ENCODE results near the gene VPS13D.

Gene VPS13D

DNA sequence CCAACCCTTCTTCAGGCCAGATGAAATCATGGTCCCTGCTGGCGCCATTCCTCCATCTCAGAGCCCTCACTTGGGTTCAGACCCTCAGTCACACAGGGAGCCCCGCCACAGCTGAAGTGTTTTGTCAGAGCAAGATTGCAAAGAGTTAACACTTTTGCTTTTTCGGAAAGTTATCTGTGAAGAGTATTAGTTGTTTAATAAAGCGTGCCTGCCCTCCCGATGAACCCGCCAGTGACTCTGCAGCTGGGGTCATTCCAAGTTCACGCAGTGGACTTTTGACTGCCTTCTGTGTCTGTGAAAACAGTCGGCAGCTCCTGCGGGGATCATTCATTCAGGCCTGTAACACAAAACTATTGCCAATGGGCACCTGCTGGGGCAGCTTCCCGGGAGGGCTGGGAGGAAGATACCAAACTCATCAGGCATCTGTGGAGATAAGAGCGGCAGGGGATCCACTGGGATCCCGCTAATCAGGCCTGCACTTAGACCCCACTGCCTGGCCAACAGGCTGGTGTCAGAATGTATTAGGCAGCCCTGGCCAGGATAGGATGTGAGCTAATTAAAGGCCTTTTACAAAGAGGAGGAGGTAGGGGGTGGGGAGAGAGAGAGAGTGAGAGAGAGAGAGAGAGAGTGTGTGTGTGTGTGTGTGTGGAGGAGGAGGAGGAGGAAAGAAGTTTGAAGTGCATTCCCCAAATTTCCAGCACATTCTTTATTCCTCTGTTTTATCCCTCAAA is 203.7 kb downstream of the VPS13D start:
- H3K27ac ChIP-seq (ENCODE audit: insufficient read depth, low read depth, low read length, poor library complexity, severe bottlenecking), result no peak overlapping the region
- H3K9me3 ChIP-seq (ENCODE audit: control insufficient read depth, low read length), result no peaks in the 10 kb centered on the region
- peaks cover 5% of the 10 kb centered on the region for H3K4me1 ChIP-seq (ENCODE audit: control insufficient read depth, insufficient read depth, low read length)
- 61 to 69% methylated on average over 12 of the region's 12 CpGs for WGBS, 2 experiments
- no peak overlapping the region for H3K4me3 ChIP-seq (ENCODE audit: insufficient read depth, low read depth, low read length)
- no peaks in the 10 kb centered on the region for H3K36me3 ChIP-seq (ENCODE audit: control insufficient read depth, insufficient read depth, low read length)
- H3K27me3 ChIP-seq (ENCODE audit: control insufficient read depth, insufficient read depth, low read length, poor library complexity, severe bottlenecking), result no peaks in the 10 kb centered on the region

GRCh38 chr1:12434174-12434573 is 204.3 kb downstream of the VPS13D start:
- no peak overlapping the region for H3K27ac ChIP-seq (ENCODE audit: insufficient read depth, low read depth, low read length, poor library complexity, severe bottlenecking)
- no peaks in the 10 kb centered on the region for H3K9me3 ChIP-seq (ENCODE audit: control insufficient read depth, low read length)
- no peak overlapping the region for H3K4me3 ChIP-seq (ENCODE audit: insufficient read depth, low read depth, low read length)
- no peaks in the 10 kb centered on the region for H3K36me3 ChIP-seq (ENCODE audit: control insufficient read depth, insufficient read depth, low read length)
- peaks cover 5% of the 10 kb centered on the region for H3K4me1 ChIP-seq (ENCODE audit: control insufficient read depth, insufficient read depth, low read length)
- no peaks in the 10 kb centered on the region for H3K27me3 ChIP-seq (ENCODE audit: control insufficient read depth, insufficient read depth, low read length, poor library complexity, severe bottlenecking)
- 87 to 93% methylated on average over 4 to 5 of the region's 5 CpGs for WGBS, 2 experiments

- no peaks in the 10 kb centered on the region for H3K27me3 ChIP-seq (ENCODE audit: control insufficient read depth, insufficient read depth, low read length, poor library complexity, severe bottlenecking)
- WGBS, 2 experiments, result no CpG with 5 or more reads among the region's 2 CpGs
- H3K36me3 ChIP-seq (ENCODE audit: control insufficient read depth, insufficient read depth, low read length), result no peaks in the 10 kb centered on the region
- peaks cover 5% of the 10 kb centered on the region for H3K4me1 ChIP-seq (ENCODE audit: control insufficient read depth, insufficient read depth, low read length)
- no peaks in the 10 kb centered on the region for H3K9me3 ChIP-seq (ENCODE audit: control insufficient read depth, low read length)
- H3K4me3 ChIP-seq (ENCODE audit: insufficient read depth, low read depth, low read length), result no peak overlapping the region
- H3K27ac ChIP-seq (ENCODE audit: insufficient read depth, low read depth, low read length, poor library complexity, severe bottlenecking), result no peak overlapping the region
Observed at GRCh38 chr1:12434686-12435085, 204.9 kb downstream of the VPS13D start.

DNA sequence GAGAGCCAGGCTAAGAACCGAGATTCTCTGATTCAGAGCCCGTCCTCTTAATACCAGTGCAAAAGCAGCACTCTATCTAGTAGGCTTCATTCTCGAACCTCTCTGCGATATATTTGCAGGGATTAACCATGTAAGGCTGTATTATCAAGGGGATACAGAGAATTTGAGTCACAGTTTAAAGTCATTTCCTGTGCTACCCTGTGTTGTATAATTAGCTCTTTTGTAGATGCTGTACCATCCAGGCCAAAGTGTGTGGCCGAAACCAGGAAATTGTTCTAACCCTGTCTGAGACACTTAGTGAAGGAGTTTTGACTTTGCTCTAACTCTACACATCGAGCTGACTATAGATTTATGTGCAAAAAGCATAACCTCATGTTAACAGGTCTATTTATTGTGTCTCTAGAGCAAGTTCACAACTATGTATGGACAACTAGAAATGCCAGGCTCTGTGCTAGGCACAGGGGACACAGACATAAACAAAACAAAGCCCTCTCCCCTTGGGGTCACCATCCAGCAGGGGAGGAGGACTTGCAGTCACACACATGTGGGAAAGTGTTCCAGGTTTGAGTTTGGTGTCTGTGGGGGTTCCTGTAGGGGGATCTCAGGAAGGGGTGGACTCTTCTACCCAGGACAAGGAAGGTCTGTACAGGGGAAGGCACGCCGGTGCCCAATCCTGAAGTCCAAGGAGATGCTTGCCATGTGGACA is 206.0 kb downstream of the VPS13D start:
- Histone ChIP-seq H3K36me3 (ENCODE audit: control insufficient read depth, insufficient read depth, low read length) (no peaks in the 10 kb centered on the region), H3K9me3 (ENCODE audit: control insufficient read depth, low read length) (no peaks in the 10 kb centered on the region), H3K4me1 (ENCODE audit: control insufficient read depth, insufficient read depth, low read length) (peaks cover 5% of the 10 kb centered on the region), H3K27me3 (ENCODE audit: control insufficient read depth, insufficient read depth, low read length, poor library complexity, severe bottlenecking) (no peaks in the 10 kb centered on the region), H3K4me3 (ENCODE audit: insufficient read depth, low read depth, low read length) (no peak overlapping the region), H3K27ac (ENCODE audit: insufficient read depth, low read depth, low read length, poor library complexity, severe bottlenecking) (no peak overlapping the region)
- 95 to 97% methylated on average over 8 of the region's 8 CpGs for WGBS, 2 experiments

DNA sequence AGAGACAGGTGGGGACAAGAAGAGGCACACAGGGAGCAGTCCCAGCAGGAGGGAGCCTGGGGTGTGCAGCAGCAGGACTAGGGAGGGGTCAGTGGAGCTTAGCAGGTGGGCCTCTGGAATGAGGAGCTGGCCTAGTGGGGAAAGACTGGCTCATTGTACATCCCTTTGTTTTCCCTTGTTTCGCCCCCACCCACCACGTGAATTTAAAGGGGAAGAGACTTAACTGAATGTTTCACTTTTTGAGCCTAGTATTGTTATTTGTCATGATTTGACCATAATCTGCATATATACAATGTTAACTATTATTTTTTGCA is 206.5 kb downstream of the VPS13D start:
- Histone ChIP-seq H3K4me3 (ENCODE audit: insufficient read depth, low read depth, low read length) (no peak overlapping the region), H3K9me3 (ENCODE audit: control insufficient read depth, low read length) (no peaks in the 10 kb centered on the region), H3K36me3 (ENCODE audit: control insufficient read depth, insufficient read depth, low read length) (no peaks in the 10 kb centered on the region), H3K27me3 (ENCODE audit: control insufficient read depth, insufficient read depth, low read length, poor library complexity, severe bottlenecking) (no peaks in the 10 kb centered on the region), H3K4me1 (ENCODE audit: control insufficient read depth, insufficient read depth, low read length) (peaks cover 5% of the 10 kb centered on the region), H3K27ac (ENCODE audit: insufficient read depth, low read depth, low read length, poor library complexity, severe bottlenecking) (no peak overlapping the region)
- 75% methylated on average over 2 of the region's 2 CpGs; no CpG with 5 or more reads in 1 of the 2 experiments for WGBS, 2 experiments

DNA sequence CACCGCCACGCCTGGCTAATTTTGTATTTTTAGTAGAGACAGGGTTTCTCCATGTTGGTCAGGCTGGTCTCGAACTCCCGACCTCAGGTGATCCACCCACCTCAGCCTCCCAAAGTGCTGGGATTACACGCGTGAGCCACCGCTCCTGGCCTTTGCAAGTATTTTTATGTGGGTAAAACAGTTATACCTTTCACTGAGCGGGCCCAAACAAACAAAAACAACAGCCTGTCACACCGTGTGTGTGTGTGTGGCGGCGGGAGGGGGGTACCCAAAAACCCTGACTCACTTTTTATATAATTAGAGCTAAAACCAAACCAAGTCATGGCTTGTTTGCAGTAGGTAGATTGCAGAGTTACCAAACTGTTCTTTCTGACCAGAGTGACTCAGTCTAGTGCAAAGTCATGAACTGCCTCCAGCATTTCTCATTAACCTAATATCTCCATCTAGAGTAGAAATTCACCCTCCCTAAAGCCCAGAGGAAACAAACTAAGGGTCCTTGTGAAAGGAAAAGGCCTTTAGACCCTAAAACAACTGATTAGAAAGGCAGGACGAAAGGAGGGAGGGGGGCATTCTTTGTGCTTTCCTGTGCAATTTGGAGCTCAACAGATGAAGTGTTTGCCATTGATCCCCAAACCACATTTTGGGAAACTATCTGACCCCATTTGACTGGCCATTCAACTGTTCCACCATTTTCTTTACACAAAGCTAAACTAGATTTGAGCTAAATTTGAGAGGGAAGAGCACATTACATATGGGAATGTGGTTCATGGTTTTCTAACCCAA is 207.2 kb downstream of the VPS13D start:
- Histone ChIP-seq H3K27ac (ENCODE audit: insufficient read depth, low read depth, low read length, poor library complexity, severe bottlenecking) (no peak overlapping the region), H3K4me1 (ENCODE audit: control insufficient read depth, insufficient read depth, low read length) (peaks cover 5% of the 10 kb centered on the region), H3K9me3 (ENCODE audit: control insufficient read depth, low read length) (no peaks in the 10 kb centered on the region), H3K36me3 (ENCODE audit: control insufficient read depth, insufficient read depth, low read length) (no peaks in the 10 kb centered on the region), H3K27me3 (ENCODE audit: control insufficient read depth, insufficient read depth, low read length, poor library complexity, severe bottlenecking) (no peaks in the 10 kb centered on the region), H3K4me3 (ENCODE audit: insufficient read depth, low read depth, low read length) (no peak overlapping the region)
- 93 to 97% methylated on average over 12 of the region's 12 CpGs for WGBS, 2 experiments

GRCh38 chr1:12437629-12438028 is 207.8 kb downstream of the VPS13D start:
- 97 to 98% methylated on average over 2 of the region's 2 CpGs for WGBS, 2 experiments

GRCh38 chr1:12438349-12438924 is 208.6 kb downstream of the VPS13D start:
- 93 to 96% methylated on average over 6 to 7 of the region's 7 CpGs for WGBS, 2 experiments

More at GRCh38 chr1:12437629-12438028, 207.8 kb downstream of the VPS13D start:
- no peak overlapping the region for H3K4me3 ChIP-seq (ENCODE audit: insufficient read depth, low read depth, low read length)
- H3K27me3 ChIP-seq (ENCODE audit: control insufficient read depth, insufficient read depth, low read length, poor library complexity, severe bottlenecking), result no peaks in the 10 kb centered on the region
- no peaks in the 10 kb centered on the region for H3K9me3 ChIP-seq (ENCODE audit: control insufficient read depth, low read length)
- no peak overlapping the region for H3K27ac ChIP-seq (ENCODE audit: insufficient read depth, low read depth, low read length, poor library complexity, severe bottlenecking)
- no peaks in the 10 kb centered on the region for H3K36me3 ChIP-seq (ENCODE audit: control insufficient read depth, insufficient read depth, low read length)
- peaks cover 5% of the 10 kb centered on the region for H3K4me1 ChIP-seq (ENCODE audit: control insufficient read depth, insufficient read depth, low read length)

GRCh38 chr1:12439073-12439472 is 209.2 kb downstream of the VPS13D start:
- Histone ChIP-seq H3K9me3 (ENCODE audit: control insufficient read depth, low read length) (no peaks in the 10 kb centered on the region), H3K27ac (ENCODE audit: insufficient read depth, low read depth, low read length, poor library complexity, severe bottlenecking) (no peak overlapping the region), H3K27me3 (ENCODE audit: control insufficient read depth, insufficient read depth, low read length, poor library complexity, severe bottlenecking) (no peaks in the 10 kb centered on the region), H3K4me3 (ENCODE audit: insufficient read depth, low read depth, low read length) (no peak overlapping the region), H3K36me3 (ENCODE audit: control insufficient read depth, insufficient read depth, low read length) (no peaks in the 10 kb centered on the region), H3K4me1 (ENCODE audit: control insufficient read depth, insufficient read depth, low read length) (no peaks in the 10 kb centered on the region)
- WGBS, 2 experiments, result 87 to 88% methylated on average over 5 of the region's 5 CpGs

More at GRCh38 chr1:12438349-12438924, 208.6 kb downstream of the VPS13D start:
- Histone ChIP-seq H3K27me3 (ENCODE audit: control insufficient read depth, insufficient read depth, low read length, poor library complexity, severe bottlenecking) (no peaks in the 10 kb centered on the region), H3K4me3 (ENCODE audit: insufficient read depth, low read depth, low read length) (no peak overlapping the region), H3K9me3 (ENCODE audit: control insufficient read depth, low read length) (no peaks in the 10 kb centered on the region), H3K27ac (ENCODE audit: insufficient read depth, low read depth, low read length, poor library complexity, severe bottlenecking) (no peak overlapping the region), H3K4me1 (ENCODE audit: control insufficient read depth, insufficient read depth, low read length) (no peaks in the 10 kb centered on the region), H3K36me3 (ENCODE audit: control insufficient read depth, insufficient read depth, low read length) (no peaks in the 10 kb centered on the region)
